HG03095 (cell line): ENCODE results near the gene SLC38A10.
A peak's percentile ranks its signal among the peaks of the same experiment; 100 is the strongest.

Experiments used
- ATAC-seq: cut with Tn5 transposase; IDR thresholded peaks from one replicate; pipeline ENCODE4 v1.9.1; 2021; ENCODE audit warnings: moderate library complexity; ENCODE audit not compliant: unreplicated experiment

The SLC38A10 gene

DNA sequence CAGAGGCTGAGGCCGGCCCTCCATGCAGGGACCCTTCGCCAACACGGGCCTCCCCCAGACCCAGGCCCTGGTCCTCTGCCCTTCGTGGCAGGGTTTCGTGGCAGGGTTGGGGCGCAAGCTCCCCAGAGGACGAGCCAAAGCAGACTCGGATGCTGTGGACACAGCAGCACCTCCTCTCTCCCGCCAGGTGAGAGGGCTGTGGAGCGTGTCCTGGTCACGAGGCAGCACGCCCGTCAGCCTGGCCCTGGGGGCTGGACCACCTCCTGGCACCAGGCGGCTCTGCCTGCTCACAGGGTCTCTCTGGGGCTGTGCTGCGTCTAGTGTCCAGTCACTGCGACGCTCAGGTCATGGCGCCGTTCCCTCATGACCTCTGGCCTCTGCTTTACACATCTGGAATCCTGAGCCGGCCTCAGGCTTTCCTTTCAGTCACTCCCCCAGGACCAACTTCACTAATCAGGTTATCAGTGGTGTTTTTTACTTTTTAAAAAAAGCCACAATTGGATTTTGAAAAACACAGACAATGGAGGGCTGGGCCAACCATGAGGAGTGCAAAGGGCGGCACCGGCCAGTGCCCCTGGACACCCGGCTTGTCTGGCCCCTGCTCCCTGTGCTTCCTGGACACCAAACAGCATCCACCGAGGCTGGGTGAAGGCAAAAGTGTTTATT, 50.6 kb downstream of the SLC38A10 start:
- no peak for ATAC-seq

DNA sequence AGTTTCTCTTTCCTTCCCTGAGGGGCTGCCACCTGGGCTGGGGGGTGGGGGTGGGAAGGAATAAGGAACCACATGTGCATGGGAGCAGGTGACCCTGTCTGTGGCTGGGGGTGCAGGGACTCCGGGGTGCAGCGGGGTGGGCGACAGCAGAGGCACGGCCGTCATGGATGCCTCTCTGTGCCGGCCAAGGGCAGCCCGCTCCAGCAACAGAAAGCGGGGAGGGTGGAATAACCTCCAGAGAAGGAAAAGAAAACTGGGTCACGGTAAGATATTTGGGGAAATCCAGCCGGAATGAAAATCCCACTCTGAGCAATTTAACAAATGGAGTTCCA, 51.8 kb downstream of the SLC38A10 start:
- no peak for ATAC-seq

DNA sequence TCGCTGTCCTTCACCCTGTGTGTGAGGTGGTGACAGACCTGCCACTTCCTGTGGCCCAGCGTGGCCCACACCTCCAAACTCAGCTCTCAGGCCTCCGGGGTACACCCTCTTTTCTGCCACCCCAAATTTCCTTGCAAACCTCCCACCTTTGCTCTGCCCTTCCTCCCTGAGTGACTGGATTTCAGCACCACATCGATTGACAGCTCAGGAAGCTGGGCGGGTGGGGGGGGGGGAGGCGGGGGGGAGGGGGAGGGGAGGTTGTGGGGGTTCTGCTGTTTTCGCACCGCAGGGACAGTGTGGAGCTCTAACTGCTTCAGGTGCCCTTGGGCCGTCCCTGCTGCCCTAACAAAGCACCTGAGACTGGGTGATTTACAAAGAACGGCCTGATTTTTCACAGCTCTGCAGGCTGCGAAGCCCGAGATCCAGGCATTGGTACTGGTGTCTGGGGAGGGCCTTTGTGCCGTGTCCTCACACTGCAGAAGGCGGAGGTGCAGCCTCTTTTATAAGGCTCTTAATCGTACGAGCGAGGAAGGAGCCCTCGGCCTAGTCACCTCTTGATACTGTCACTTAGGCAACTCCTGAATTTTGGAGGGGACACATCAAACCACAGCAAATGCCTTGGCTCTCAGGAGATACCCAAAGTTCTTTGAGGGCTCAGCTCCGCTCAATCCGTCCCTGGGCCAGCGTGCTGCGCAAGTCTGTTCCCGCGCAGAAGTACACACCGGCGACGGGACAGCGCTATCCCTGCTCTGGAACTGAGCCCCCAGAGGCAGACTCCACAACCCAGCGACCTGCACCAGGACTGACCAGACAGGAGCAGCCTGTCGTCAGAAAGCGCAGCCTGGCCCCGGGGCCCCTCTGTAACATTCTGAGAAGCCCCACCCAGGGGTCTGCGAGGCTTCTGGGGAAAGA, 52.4 kb downstream of the SLC38A10 start:
- no peak for ATAC-seq

- ATAC-seq, result no peak
Measured at GRCh38 chr17:81241648-81242420, 53.3 kb downstream of the SLC38A10 start.

GRCh38 chr17:81241203-81241602, 53.9 kb downstream of the SLC38A10 start:
- no peak for ATAC-seq

GRCh38 chr17:81240761-81241160, 54.3 kb downstream of the SLC38A10 start:
- no peak for ATAC-seq

GRCh38 chr17:81239714-81240555, 55.2 kb downstream of the SLC38A10 start:
- no peak for ATAC-seq

- ATAC-seq, result peak; percentile 89
Measured at GRCh38 chr17:81238815-81239713, 56.0 kb downstream of the SLC38A10 start, which contains the start of the genes NDUFAF8 and TEPSIN. Gene NDUFAF8, plus strand, starts transcription at chr17:81239318. Its CDS starts 46 bp downstream, at chr17:81239364. Gene TEPSIN, minus strand, starts transcription at chr17:81239055. Its CDS starts 22 bp downstream, at chr17:81239033.

DNA sequence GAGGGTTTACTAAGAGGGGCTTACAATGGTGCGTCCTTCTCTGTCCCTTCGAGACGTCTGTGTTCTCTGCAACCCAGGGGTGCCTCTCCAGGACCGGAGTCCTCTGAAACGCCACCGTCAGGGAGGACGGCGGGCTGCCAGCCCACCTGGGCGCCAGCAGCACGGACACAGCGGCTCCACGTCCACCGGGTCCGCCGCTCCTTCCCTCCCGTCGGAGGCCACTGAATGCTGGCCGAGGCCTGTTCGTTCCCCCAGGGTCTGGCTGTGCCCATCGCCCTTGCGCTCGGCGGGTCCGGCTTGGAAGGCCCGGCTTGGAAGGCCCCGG, 56.7 kb downstream of the SLC38A10 start:
- ATAC-seq, result no peak

DNA sequence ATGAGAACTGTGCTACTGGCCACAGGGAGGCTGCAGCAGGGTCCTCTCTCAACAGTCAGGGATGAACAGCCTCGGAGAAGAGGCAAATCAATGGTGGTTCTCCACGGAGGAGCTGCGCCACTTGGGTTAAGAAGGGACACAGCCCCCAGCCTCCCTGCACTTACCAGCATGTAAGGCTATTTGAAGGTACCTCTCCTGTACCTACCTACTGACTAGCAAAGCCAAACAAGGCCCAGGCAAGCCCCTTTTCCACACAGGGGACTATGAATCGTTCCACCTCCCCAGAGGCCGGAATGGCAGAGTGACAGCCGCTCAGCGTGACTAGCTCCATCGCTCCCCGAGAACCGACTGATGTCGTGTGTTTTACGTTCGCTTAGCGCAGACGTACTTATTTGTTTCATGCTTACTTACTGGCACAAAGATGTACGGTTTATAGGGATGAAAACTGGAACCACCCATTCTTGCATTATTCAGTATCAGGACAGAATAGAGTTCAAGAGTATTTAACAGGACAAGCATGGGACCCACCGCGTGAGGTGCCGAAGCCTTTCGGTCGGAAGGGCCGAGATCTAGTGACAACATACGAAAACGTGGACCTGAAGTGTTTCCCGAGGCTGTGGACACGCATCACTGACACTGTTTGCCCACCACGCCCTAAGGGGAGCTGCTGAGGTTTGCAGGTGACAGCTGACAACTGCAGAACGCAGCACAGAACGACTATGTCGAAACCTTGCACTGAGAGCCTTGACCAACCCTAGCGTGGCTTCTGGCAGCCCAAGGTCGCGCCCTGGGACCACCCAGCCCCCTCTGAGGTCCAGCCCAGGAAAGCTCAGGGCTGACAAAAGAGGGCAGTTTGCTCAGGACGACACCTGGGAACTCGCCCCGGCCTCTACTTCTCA, 57.3 kb downstream of the SLC38A10 start:
- no peak for ATAC-seq

DNA sequence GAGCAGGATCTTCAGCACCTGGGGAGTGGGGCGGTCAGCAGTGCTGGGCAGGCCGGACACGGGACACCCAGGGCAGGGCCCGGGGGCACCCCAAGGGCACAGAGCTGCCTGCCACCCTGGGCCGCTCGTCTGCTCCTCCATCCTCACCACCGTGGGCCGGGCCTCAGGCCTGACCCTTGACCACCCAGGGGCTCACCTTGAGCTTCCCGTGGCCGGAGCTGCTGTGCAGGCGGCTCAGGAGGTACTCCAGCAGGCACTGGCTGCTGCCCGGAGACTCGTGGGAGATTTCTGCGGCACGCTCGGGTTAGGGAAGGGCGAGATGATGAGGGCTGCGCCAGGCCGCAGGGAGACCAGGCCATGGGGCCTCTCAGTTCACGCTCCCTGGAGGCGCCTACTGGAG, 58.3 kb downstream of the SLC38A10 start:
- ATAC-seq, result no peak

DNA sequence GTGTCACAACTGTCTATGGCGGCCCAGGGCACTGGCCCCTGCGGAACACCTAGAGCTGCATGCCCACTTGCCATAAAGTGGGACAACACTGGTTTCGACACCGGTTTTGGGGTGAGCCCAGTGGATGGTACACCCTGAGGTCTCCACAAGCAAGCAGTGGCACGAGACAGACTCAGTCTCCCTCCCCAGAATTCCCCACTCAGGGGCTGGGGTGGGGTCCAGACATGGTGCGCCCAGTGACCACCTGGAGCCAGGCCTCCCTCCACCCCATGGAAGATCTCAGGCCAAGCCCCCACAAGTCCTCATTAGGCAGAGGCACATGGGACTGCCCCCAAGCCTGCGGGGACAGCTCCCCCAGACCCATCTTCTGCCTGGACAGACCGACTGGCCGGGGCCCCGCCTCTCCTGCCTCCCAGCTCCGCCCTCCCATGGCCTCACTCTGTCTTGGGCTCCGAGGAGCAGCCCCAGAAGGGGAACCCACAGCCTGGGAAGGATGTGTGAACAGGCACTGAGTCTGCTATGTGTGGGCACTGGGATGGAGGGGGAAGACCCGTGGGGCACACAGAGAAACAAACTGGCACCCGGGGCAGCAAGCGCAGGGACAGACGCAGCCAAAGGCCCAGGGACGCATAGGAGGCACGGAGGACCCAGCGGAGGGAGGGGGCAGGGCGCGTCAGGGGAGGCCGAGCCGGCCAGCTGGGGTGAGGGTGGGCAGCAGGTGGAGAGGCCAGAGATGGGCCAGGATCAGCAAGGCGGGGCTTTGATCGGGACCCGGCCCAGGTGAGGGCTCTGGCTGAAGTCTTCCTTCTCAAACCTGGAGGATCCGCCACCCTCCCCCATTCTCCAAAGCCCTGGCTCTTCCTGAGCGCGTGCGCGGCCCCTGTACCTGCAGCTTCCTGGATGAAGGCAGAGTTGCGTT, 59.0 kb downstream of the SLC38A10 start:
- no peak for ATAC-seq

GRCh38 chr17:81234940-81235821, 59.9 kb downstream of the SLC38A10 start:
- ATAC-seq, result no peak

GRCh38 chr17:81234506-81234855, 60.6 kb downstream of the SLC38A10 start:
- ATAC-seq, result no peak

GRCh38 chr17:81233811-81234505, 61.1 kb downstream of the SLC38A10 start:
- no peak for ATAC-seq

GRCh38 chr17:81233316-81233715, 61.8 kb downstream of the SLC38A10 start:
- no peak for ATAC-seq
